Endodermal cell (in vitro differentiated cells): ENCODE data around the gene DYRK1B. TPM values are rescaled to one million over a fixed set of nuclear protein-coding genes. Genes with fewer than 3 reads are reported as not detected.
"Not testable (repeated sequence)": the region's sequence is repeated elsewhere in the genome, so short reads cannot be mapped to it uniquely, and the experiment has no call there.

Source experiments
- DNase-seq: peaks from one replicate; pipeline ENCODE4 v3.0.0-alpha.2; 2017
- H3K27ac ChIP-seq: 2 replicates; pipeline ENCODE4 v1.5.1; 2013; ENCODE audit warnings: mild to moderate bottlenecking, low read depth, low read length, moderate library complexity
- H3K27me3 ChIP-seq: 2 replicates; pipeline ENCODE4 v1.6.1; 2013; ENCODE audit warnings: mild to moderate bottlenecking, low read length, moderate library complexity; ENCODE audit not compliant: insufficient read depth, control insufficient read depth, poor library complexity, severe bottlenecking
- H3K36me3 ChIP-seq: 2 replicates; pipeline ENCODE4 v1.7.0; 2013; ENCODE audit warnings: mild to moderate bottlenecking, low read length, moderate library complexity; ENCODE audit not compliant: control insufficient read depth, insufficient read depth
- H3K4me1 ChIP-seq: one replicate; pipeline ENCODE4 v1.7.0; 2013; ENCODE audit warnings: low read length; ENCODE audit not compliant: control insufficient read depth, insufficient read depth
- H3K4me3 ChIP-seq: 2 replicates; pipeline ENCODE4 v1.5.1; 2013; ENCODE audit warnings: mild to moderate bottlenecking, low read length, moderate library complexity
- H3K9ac ChIP-seq: 2 replicates; pipeline ENCODE4 v1.6.1; 2013; ENCODE audit warnings: mild to moderate bottlenecking, low read length, moderate library complexity; ENCODE audit not compliant: poor library complexity, severe bottlenecking; ENCODE audit errors: extremely low read depth
- H3K9me3 ChIP-seq: 2 replicates; pipeline ENCODE4 v1.6.1; 2013; ENCODE audit warnings: mild to moderate bottlenecking, low read length, moderate library complexity; ENCODE audit not compliant: control insufficient read depth
- H3K27ac Mint-ChIP-seq: 2 replicates; pipeline ENCODE4 v1.8.0; 2020; ENCODE audit warnings: mixed read lengths
- H3K27me3 Mint-ChIP-seq: 2 replicates; pipeline ENCODE4 v1.8.0; 2021; ENCODE audit warnings: mild to moderate bottlenecking, mixed read lengths; ENCODE audit not compliant: insufficient read depth
- H3K36me3 Mint-ChIP-seq: 2 replicates; pipeline ENCODE4 v1.8.0; 2020; ENCODE audit warnings: low read depth, mixed read lengths
- H3K4me1 Mint-ChIP-seq: 2 replicates; pipeline ENCODE4 v1.8.0; 2020; ENCODE audit warnings: mixed read lengths
- H3K4me3 Mint-ChIP-seq: 2 replicates; pipeline ENCODE4 v1.8.0; 2020; ENCODE audit warnings: mild to moderate bottlenecking, moderate library complexity, mixed read lengths
- H3K9me3 Mint-ChIP-seq: 2 replicates; pipeline ENCODE4 v1.8.0; 2020; ENCODE audit warnings: mild to moderate bottlenecking, mixed read lengths
- CTCF ChIP-seq: fragments of 200-600 bp; sonication (generic); conservative IDR thresholded peaks from 2 replicates; pipeline ENCODE4 v1.5.0; 2021; ENCODE audit warnings: antibody characterized with exemption, mild to moderate bottlenecking
- WGBS, 2 experiments: methylation state at CpG; one replicate each; pipeline versions ENCODE4 v1.1.5 to v1.1.7; 2013; ENCODE audit warnings: missing lambda C conversion rate in 2 of 2, mixed read lengths in 1 of 2; ENCODE audit not compliant: insufficient coverage in 1 of 2, insufficient read length in 1 of 2; 5-methylcytosine and 5-hydroxymethylcytosine counted together
- total RNA-seq, 2 donors: library from RNA; stranded (reverse); fragmentation: NEBNext Ultra II Directional in 1 of 2; extraction: Animal tissue kit (Norgen Biotek cat#: 25700) in 1 of 2; gene quantifications; 2 replicates in 1 of 2; 3 replicates in 1 of 2; pipeline ENCODE4 v1.2.1, GENCODE V29; 2021

Gene DYRK1B
- total RNA-seq, 2 donors from 2014 or later, result 21.8 to 37.7 TPM

- no peak overlapping the region for H3K4me3 Mint-ChIP-seq
- DNase-seq, result no peak
- Histone ChIP-seq H3K4me3 (no peak overlapping the region), H3K27me3 (no peaks in the 10 kb centered on the region), H3K9me3 (no peaks in the 10 kb centered on the region), H3K36me3 (no peaks in the 10 kb centered on the region), H3K9ac (no peak overlapping the region), H3K4me1 (no peaks in the 10 kb centered on the region), H3K27ac (no peak overlapping the region)
- H3K36me3 Mint-ChIP-seq, result no peaks in the 10 kb centered on the region
- no peaks in the 10 kb centered on the region for H3K9me3 Mint-ChIP-seq
- no peak for TF ChIP-seq CTCF
- no peak overlapping the region for H3K27ac Mint-ChIP-seq
- H3K4me1 Mint-ChIP-seq, result no peaks in the 10 kb centered on the region
- no peaks in the 10 kb centered on the region for H3K27me3 Mint-ChIP-seq
- WGBS, 2 experiments, result 86 to 91% methylated on average over 2 to 4 of the region's 4 CpGs
Measured at GRCh38 chr19:39809368-39809767, 24.6 kb downstream of the DYRK1B start.

GRCh38 chr19:39808688-39809087 is 25.3 kb downstream of the DYRK1B start:
- not testable (repeated sequence) for H3K27me3 ChIP-seq, H3K36me3 ChIP-seq, DNase-seq, H3K27ac ChIP-seq, H3K36me3 Mint-ChIP-seq, H3K27ac Mint-ChIP-seq, H3K9me3 Mint-ChIP-seq, H3K4me1 Mint-ChIP-seq, H3K4me3 ChIP-seq, H3K9ac ChIP-seq, H3K4me1 ChIP-seq, H3K4me3 Mint-ChIP-seq, H3K9me3 ChIP-seq, H3K27me3 Mint-ChIP-seq
- WGBS, 2 experiments, result 92 to 94% methylated on average over 2 to 6 of the region's 7 CpGs

DNA sequence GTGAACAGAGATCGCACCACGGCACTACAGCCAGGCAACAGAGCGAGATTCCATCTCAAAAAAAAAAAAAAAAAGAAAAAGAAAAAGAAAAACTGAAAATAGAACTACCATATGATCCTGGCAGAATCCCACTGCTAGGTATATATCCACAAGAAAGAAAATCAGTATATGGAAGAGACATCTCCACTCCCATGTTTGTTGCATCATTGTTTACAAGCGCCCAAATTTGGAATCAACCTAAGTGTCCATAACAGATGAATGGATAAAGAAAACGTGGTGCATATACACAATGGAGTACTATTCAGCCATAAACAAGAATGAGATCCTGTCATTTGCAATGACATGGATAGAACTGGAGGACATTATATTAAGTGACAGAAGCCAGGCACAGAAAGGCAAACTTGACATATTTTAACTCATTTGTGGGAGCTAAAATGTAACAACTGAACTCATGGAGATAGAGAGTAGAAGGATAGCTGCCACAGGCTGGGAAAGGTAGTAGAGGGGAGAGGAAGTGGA is 26.1 kb downstream of the DYRK1B start:
- Histone ChIP-seq H3K4me3 (no peak overlapping the region), H3K9ac (no peak overlapping the region), H3K27ac (no peak overlapping the region), H3K9me3 (no peaks in the 10 kb centered on the region), H3K27me3 (peaks cover 3% of the 10 kb centered on the region), H3K36me3 (no peaks in the 10 kb centered on the region), H3K4me1 (no peaks in the 10 kb centered on the region)
- no peak for DNase-seq
- TF ChIP-seq CTCF, result no peak
- no peaks in the 10 kb centered on the region for H3K4me1 Mint-ChIP-seq
- no peaks in the 10 kb centered on the region for H3K9me3 Mint-ChIP-seq
- H3K27me3 Mint-ChIP-seq, result peaks cover 2% of the 10 kb centered on the region
- 80 to 81% methylated on average over 1 to 5 of the region's 5 CpGs for WGBS, 2 experiments
- H3K27ac Mint-ChIP-seq, result no peak overlapping the region
- no peaks in the 10 kb centered on the region for H3K36me3 Mint-ChIP-seq
- no peak overlapping the region for H3K4me3 Mint-ChIP-seq

DNA sequence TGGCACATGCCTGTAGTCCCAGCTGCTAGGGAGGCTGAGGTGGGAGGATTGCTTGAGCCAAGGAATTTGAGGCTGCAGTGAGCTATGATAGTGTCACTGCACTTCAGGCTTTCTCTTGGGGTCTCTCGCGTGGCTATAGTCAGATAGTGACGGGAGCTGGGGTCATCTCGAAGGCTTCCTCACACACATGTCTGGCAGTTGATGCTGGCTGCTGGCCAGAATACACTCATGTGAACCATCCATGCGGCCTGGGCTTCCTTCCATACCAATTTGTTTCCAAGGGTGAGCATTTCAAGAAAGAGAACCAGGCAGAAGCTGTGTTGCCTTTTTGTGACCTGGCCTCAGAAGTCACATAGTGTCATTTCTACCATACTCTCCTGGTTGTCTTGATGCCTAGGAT is 28.9 kb downstream of the DYRK1B start:
- DNase-seq, result no peak
- Histone ChIP-seq H3K4me3 (no peak overlapping the region), H3K27me3 (peaks cover 10% of the 10 kb centered on the region), H3K27ac (no peak overlapping the region), H3K4me1 (no peaks in the 10 kb centered on the region), H3K9ac (no peak overlapping the region), H3K9me3 (no peaks in the 10 kb centered on the region), H3K36me3 (no peaks in the 10 kb centered on the region)
- 95 to 96% methylated on average over 5 of the region's 5 CpGs for WGBS, 2 experiments
- Mint-ChIP-seq H3K4me3 (no peak overlapping the region), H3K27ac (no peak overlapping the region), H3K27me3 (peaks cover 4% of the 10 kb centered on the region), H3K36me3 (no peaks in the 10 kb centered on the region), H3K9me3 (no peaks in the 10 kb centered on the region), H3K4me1 (no peaks in the 10 kb centered on the region)
- no peak for TF ChIP-seq CTCF
